GM23338 (cell line): ENCODE results near the gene PKDCC. TPM values are rescaled to one million over a fixed set of nuclear protein-coding genes. Genes with fewer than 3 reads are reported as not detected.

Experiments used
- ATAC-seq: fragments of 200-7000 bp; cut with Tn5 transposase; 3 replicates; pipeline ENCODE4 v1.9.1; 2020
- DNase-seq: peaks from one replicate; pipeline ENCODE4 v3.0.0-alpha.2; 2015; ENCODE audit warnings: low spot score
- H2AFZ ChIP-seq: fragments of 200-600 bp; sonication (generic); 2 replicates; pipeline ENCODE4 v1.8.0; 2016; ENCODE audit warnings: antibody characterized with exemption, mild to moderate bottlenecking, moderate library complexity
- H3F3A ChIP-seq: fragments of 200-600 bp; sonication (generic); replicated peaks from 2 replicates; pipeline ENCODE4 v1.8.0; 2017; ENCODE audit warnings: antibody characterized with exemption, mixed run types, low read depth
- H3K27ac ChIP-seq: fragments of 200-600 bp; sonication (generic); 2 replicates; pipeline ENCODE4 v1.6.1; 2016; ENCODE audit warnings: low read depth
- H3K27me3 ChIP-seq: fragments of 200-600 bp; sonication (generic); 2 replicates; pipeline ENCODE4 v1.8.0; 2016; ENCODE audit warnings: mild to moderate bottlenecking, mixed run types, moderate library complexity; ENCODE audit not compliant: insufficient read depth
- H3K36me3 ChIP-seq: fragments of 200-600 bp; sonication (generic); 2 replicates; pipeline ENCODE4 v1.8.0; 2016; ENCODE audit warnings: mild to moderate bottlenecking; ENCODE audit not compliant: insufficient read depth
- H3K4me1 ChIP-seq: fragments of 200-600 bp; sonication (generic); 2 replicates; pipeline ENCODE4 v1.8.0; 2016; ENCODE audit warnings: mild to moderate bottlenecking, moderate library complexity; ENCODE audit not compliant: insufficient read depth
- H3K4me2 ChIP-seq: fragments of 200-600 bp; sonication (generic); 2 replicates; pipeline ENCODE4 v1.7.1; 2017; ENCODE audit warnings: mixed run types
- H3K4me3 ChIP-seq: fragments of 200-600 bp; sonication (generic); 2 replicates; pipeline ENCODE4 v1.6.1; 2016; ENCODE audit warnings: mixed run types
- H3K79me2 ChIP-seq: fragments of 200-600 bp; sonication (generic); replicated peaks from 2 replicates; pipeline ENCODE4 v1.8.0; 2017; ENCODE audit warnings: mild to moderate bottlenecking; ENCODE audit not compliant: insufficient read depth
- H3K9me2 ChIP-seq: fragments of 200-600 bp; sonication (generic); 2 replicates; pipeline ENCODE4 v1.8.0; 2017; ENCODE audit not compliant: insufficient read depth
- H4K20me1 ChIP-seq: fragments of 200-600 bp; sonication (generic); replicated peaks from 2 replicates; pipeline ENCODE4 v1.8.0; 2017; ENCODE audit warnings: mild to moderate bottlenecking; ENCODE audit not compliant: insufficient read depth
- H3K27ac Mint-ChIP-seq: 2 replicates; pipeline ENCODE4 v1.8.0; 2020; ENCODE audit warnings: inconsistent platforms, mild to moderate bottlenecking, moderate library complexity, mixed read lengths
- H3K27me3 Mint-ChIP-seq: 3 replicates; pipeline ENCODE4 v1.8.0; 2022; ENCODE audit warnings: low read depth, mild to moderate bottlenecking, moderate library complexity, mixed read lengths, inconsistent platforms; ENCODE audit not compliant: insufficient read depth, poor library complexity
- H3K36me3 Mint-ChIP-seq: 3 replicates; pipeline ENCODE4 v1.8.0; 2021; ENCODE audit warnings: low read depth, mild to moderate bottlenecking, inconsistent platforms, moderate library complexity, mixed read lengths
- H3K4me1 Mint-ChIP-seq: 3 replicates; pipeline ENCODE4 v1.8.0; 2020; ENCODE audit warnings: mild to moderate bottlenecking, inconsistent platforms, mixed read lengths
- H3K4me3 Mint-ChIP-seq: 3 replicates; pipeline ENCODE4 v1.8.0; 2021; ENCODE audit warnings: moderate library complexity, mild to moderate bottlenecking, inconsistent platforms, mixed read lengths
- H3K9me3 Mint-ChIP-seq: 3 replicates; pipeline ENCODE4 v1.8.0; 2020; ENCODE audit warnings: moderate library complexity, mild to moderate bottlenecking, inconsistent platforms, mixed read lengths
- EZH2 ChIP-seq: fragments of 200-600 bp; sonication (generic); IDR thresholded peaks from one replicate; pipeline ENCODE4 v1.8.0; 2017; ENCODE audit warnings: antibody characterized with exemption, mild to moderate bottlenecking, low read depth; ENCODE audit not compliant: unreplicated experiment
- POLR2AphosphoS5 ChIP-seq: IDR thresholded peaks from 2 replicates; pipeline ENCODE4 v1.6.1; 2016; ENCODE audit warnings: antibody characterized with exemption, low read depth
- ZNF114 ChIP-seq: fragments of 250-450 bp; sonication (Bioruptor Pico); IDR thresholded peaks from 2 replicates; pipeline ENCODE4 v1.5.0; 2020; ENCODE audit warnings: mild to moderate bottlenecking, moderate library complexity
- ZNF331 ChIP-seq: fragments of 250-450 bp; sonication (Bioruptor Pico); IDR thresholded peaks from 2 replicates; pipeline ENCODE4 v1.5.0; 2020; ENCODE audit warnings: low read depth, mild to moderate bottlenecking, moderate library complexity
- polyA plus RNA-seq: library from polyadenylated mRNA; unstranded; fragments of >200 nt; fragmentation: Nextera tagmentation; extraction: Ambion mirVana; gene quantifications from 2 replicates; pipeline ENCODE4 v1.2.1, GENCODE V29; 2016
- total RNA-seq: library from RNA; depleted of rRNA; stranded (reverse); fragments of >200 nt; shearing (Covaris generic); gene quantifications from 2 replicates; pipeline ENCODE4 v1.2.3, GENCODE V29; 2014
- TF ChIP-seq, protein P1 (sequence below): fragments of 250-450 bp; sonication (Bioruptor Pico); IDR thresholded peaks from 2 replicates; pipeline ENCODE4 v1.5.0; 2020; ENCODE audit warnings: mild to moderate bottlenecking, moderate library complexity
- TF ChIP-seq, protein P2 (sequence below): IDR thresholded peaks from one replicate; pipeline ENCODE4 v1.6.1; 2018; ENCODE audit warnings: antibody characterized with exemption; ENCODE audit not compliant: unreplicated experiment
- TF ChIP-seq, protein P3 (sequence below): IDR thresholded peaks from 2 replicates; pipeline ENCODE4 v1.6.1; 2016; ENCODE audit warnings: antibody characterized with exemption

PKDCC gene
- total and polyA plus RNA-seq, 2 experiments from 2014 or later = 7.0 to 44.8 TPM

DNA sequence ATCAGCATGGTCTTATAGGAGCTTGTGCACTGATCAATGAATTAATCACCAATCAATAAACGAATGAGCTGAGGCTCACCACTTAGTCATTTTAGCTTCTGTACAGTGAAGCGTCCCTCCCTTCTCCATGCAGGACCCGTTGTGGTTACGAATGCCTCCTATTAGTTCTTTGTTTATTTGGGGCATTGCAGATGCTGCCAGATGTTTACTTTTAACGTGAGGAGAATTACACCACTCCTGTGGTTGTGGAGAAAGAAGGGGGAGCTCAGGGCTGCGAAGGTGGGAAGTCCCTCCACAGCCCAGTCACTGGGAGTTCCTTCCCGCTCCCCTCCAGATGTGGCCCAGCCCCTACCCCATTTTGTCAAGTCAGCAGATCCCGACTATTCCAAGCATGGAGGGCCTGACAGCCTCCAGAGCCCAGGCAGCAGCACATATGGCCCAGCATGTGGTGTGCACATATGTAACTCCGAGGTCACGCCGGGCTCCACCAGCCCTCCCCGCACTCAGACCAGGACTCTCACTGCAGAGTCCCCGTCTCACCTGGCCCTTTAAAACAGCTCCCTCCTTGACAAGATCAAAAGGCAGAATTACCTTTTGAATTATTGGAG lies 20.9 kb downstream of the PKDCC start (continued):
- TF ChIP-seq, protein P1, sequence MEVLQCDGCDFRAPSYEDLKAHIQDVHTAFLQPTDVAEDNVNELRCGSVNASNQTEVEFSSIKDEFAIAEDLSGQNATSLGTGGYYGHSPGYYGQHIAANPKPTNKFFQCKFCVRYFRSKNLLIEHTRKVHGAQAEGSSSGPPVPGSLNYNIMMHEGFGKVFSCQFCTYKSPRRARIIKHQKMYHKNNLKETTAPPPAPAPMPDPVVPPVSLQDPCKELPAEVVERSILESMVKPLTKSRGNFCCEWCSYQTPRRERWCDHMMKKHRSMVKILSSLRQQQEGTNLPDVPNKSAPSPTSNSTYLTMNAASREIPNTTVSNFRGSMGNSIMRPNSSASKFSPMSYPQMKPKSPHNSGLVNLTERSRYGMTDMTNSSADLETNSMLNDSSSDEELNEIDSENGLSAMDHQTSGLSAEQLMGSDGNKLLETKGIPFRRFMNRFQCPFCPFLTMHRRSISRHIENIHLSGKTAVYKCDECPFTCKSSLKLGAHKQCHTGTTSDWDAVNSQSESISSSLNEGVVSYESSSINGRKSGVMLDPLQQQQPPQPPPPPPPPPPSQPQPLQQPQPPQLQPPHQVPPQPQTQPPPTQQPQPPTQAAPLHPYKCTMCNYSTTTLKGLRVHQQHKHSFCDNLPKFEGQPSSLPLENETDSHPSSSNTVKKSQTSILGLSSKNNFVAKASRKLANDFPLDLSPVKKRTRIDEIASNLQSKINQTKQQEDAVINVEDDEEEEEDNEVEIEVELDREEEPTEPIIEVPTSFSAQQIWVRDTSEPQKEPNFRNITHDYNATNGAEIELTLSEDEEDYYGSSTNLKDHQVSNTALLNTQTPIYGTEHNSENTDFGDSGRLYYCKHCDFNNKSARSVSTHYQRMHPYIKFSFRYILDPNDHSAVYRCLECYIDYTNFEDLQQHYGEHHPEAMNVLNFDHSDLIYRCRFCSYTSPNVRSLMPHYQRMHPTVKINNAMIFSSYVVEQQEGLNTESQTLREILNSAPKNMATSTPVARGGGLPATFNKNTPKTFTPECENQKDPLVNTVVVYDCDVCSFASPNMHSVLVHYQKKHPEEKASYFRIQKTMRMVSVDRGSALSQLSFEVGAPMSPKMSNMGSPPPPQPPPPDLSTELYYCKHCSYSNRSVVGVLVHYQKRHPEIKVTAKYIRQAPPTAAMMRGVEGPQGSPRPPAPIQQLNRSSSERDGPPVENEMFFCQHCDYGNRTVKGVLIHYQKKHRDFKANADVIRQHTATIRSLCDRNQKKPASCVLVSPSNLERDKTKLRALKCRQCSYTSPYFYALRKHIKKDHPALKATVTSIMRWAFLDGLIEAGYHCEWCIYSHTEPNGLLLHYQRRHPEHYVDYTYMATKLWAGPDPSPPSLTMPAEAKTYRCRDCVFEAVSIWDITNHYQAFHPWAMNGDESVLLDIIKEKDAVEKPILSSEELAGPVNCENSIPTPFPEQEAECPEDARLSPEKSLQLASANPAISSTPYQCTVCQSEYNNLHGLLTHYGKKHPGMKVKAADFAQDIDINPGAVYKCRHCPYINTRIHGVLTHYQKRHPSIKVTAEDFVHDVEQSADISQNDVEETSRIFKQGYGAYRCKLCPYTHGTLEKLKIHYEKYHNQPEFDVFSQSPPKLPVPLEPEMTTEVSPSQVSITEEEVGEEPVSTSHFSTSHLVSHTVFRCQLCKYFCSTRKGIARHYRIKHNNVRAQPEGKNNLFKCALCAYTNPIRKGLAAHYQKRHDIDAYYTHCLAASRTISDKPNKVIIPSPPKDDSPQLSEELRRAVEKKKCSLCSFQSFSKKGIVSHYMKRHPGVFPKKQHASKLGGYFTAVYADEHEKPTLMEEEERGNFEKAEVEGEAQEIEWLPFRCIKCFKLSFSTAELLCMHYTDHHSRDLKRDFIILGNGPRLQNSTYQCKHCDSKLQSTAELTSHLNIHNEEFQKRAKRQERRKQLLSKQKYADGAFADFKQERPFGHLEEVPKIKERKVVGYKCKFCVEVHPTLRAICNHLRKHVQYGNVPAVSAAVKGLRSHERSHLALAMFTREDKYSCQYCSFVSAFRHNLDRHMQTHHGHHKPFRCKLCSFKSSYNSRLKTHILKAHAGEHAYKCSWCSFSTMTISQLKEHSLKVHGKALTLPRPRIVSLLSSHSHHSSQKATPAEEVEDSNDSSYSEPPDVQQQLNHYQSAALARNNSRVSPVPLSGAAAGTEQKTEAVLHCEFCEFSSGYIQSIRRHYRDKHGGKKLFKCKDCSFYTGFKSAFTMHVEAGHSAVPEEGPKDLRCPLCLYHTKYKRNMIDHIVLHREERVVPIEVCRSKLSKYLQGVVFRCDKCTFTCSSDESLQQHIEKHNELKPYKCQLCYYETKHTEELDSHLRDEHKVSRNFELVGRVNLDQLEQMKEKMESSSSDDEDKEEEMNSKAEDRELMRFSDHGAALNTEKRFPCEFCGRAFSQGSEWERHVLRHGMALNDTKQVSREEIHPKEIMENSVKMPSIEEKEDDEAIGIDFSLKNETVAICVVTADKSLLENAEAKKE (CRISPR knock-in tag) = no peak
- TF ChIP-seq POLR2AphosphoS5 (no peak), EZH2 (no peak), ZNF331 (no peak)
- TF ChIP-seq, protein P2, sequence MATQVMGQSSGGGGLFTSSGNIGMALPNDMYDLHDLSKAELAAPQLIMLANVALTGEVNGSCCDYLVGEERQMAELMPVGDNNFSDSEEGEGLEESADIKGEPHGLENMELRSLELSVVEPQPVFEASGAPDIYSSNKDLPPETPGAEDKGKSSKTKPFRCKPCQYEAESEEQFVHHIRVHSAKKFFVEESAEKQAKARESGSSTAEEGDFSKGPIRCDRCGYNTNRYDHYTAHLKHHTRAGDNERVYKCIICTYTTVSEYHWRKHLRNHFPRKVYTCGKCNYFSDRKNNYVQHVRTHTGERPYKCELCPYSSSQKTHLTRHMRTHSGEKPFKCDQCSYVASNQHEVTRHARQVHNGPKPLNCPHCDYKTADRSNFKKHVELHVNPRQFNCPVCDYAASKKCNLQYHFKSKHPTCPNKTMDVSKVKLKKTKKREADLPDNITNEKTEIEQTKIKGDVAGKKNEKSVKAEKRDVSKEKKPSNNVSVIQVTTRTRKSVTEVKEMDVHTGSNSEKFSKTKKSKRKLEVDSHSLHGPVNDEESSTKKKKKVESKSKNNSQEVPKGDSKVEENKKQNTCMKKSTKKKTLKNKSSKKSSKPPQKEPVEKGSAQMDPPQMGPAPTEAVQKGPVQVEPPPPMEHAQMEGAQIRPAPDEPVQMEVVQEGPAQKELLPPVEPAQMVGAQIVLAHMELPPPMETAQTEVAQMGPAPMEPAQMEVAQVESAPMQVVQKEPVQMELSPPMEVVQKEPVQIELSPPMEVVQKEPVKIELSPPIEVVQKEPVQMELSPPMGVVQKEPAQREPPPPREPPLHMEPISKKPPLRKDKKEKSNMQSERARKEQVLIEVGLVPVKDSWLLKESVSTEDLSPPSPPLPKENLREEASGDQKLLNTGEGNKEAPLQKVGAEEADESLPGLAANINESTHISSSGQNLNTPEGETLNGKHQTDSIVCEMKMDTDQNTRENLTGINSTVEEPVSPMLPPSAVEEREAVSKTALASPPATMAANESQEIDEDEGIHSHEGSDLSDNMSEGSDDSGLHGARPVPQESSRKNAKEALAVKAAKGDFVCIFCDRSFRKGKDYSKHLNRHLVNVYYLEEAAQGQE = no peak

DNA sequence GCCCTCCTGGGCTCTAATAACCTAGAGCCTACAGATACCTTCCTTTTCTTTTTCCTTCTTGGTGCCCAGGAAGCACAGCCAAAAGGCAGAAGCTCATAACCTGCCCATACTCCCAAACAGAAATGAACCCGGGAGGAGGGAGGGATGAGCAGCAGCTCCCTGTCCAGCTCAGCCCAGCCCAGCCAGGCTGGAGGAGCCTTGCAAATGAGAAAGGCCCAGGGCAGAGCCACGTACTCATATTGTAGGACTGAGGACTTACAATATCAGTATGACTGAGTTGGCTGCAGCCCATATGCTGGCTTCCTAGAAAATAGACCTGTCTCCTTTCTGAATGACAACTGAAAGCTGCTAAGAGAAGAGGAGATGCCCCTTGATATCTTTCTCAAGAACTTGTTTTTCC lies 21.7 kb downstream of the PKDCC start:
- Mint-ChIP-seq H3K9me3 (no peaks in the 10 kb centered on the region; the same call in 2 of the 3 replicates), H3K27me3 (peaks cover 6% of the 10 kb centered on the region), H3K36me3 (no peaks in the 10 kb centered on the region), H3K4me3 (no peak overlapping the region), H3K27ac (no peak overlapping the region), H3K4me1 (peaks cover 13% of the 10 kb centered on the region)
- no peaks in the 10 kb centered on the region for H4K20me1 ChIP-seq
- H3F3A ChIP-seq = no peaks in the 10 kb centered on the region
- H3K4me2 ChIP-seq = no peak overlapping the region
- H3K4me1 ChIP-seq = no peaks in the 10 kb centered on the region; the same call in none of the 2 replicates
- no peak for ATAC-seq
- no peaks in the 10 kb centered on the region for H3K27me3 ChIP-seq
- H3K36me3 ChIP-seq = no peaks in the 10 kb centered on the region
- H3K9me2 ChIP-seq = peaks cover 3% of the 10 kb centered on the region; the same call in 1 of the 2 replicates
- no peak for DNase-seq
- H3K79me2 ChIP-seq = no peaks in the 10 kb centered on the region
- no peak overlapping the region for H3K4me3 ChIP-seq
- H2AFZ ChIP-seq = no peak overlapping the region
- no peak overlapping the region for H3K27ac ChIP-seq
- TF ChIP-seq ZNF114 = no peak
- TF ChIP-seq, protein P3, sequence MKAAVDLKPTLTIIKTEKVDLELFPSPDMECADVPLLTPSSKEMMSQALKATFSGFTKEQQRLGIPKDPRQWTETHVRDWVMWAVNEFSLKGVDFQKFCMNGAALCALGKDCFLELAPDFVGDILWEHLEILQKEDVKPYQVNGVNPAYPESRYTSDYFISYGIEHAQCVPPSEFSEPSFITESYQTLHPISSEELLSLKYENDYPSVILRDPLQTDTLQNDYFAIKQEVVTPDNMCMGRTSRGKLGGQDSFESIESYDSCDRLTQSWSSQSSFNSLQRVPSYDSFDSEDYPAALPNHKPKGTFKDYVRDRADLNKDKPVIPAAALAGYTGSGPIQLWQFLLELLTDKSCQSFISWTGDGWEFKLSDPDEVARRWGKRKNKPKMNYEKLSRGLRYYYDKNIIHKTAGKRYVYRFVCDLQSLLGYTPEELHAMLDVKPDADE = no peak
- no peak for TF ChIP-seq EZH2
